B cell (primary cell): ENCODE results near the gene SAMM50. TPM values are rescaled to one million over a fixed set of nuclear protein-coding genes. Genes with fewer than 3 reads are reported as not detected.

Experiments
- ATAC-seq: fragments of 200-7000 bp; cut with Tn5 transposase; one replicate; pipeline ENCODE4 v1.10.0; 2021; ENCODE audit warnings: low read depth, mild to moderate bottlenecking, moderate number of reproducible peaks, moderate library complexity
- CTCF ChIA-PET: fragments of 350-600 bp; sonication (Branson Sonifier 250); formaldehyde crosslinking; loops from one replicate; lab custom pipeline; 2021; ENCODE audit warnings: antibody characterized with exemption, inconsistent platforms; lab: Charles Lee
- POLR2A ChIA-PET: fragments of 350-600 bp; sonication (Branson Sonifier 250); formaldehyde crosslinking; loops from one replicate; lab custom pipeline; 2021; ENCODE audit warnings: antibody characterized with exemption; lab: Charles Lee
- DNase-seq: peaks from one replicate; pipeline ENCODE4 v3.0.0; 2013
- H2AFZ ChIP-seq: 2 replicates; pipeline ENCODE4 v1.6.1; 2012; ENCODE audit warnings: mild to moderate bottlenecking, low read depth, low read length; ENCODE audit not compliant: insufficient read depth, poor library complexity, severe bottlenecking
- H3K27ac ChIP-seq, 2 donors: 1 replicate in 1 of 2; 2 replicates in 1 of 2; pipeline ENCODE4 v1.5.1; 2012 to 2013; ENCODE audit warnings: low read length in 2 of 2, mild to moderate bottlenecking in 2 of 2, moderate library complexity in 1 of 2
- H3K27me3 ChIP-seq, 4 experiments: fragments of 200-600 bp in 1 of 4; sonication (generic) in 1 of 4; replicated peaks in 1 of 4; 1 replicate in 2 of 4; 2 replicates in 2 of 4; pipeline versions ENCODE4 v1.6.1 to v1.7.0; 2013 to 2016; ENCODE audit warnings: low read length in 3 of 4, mild to moderate bottlenecking in 2 of 4, mixed read lengths in 1 of 4, moderate library complexity in 1 of 4; ENCODE audit not compliant: insufficient read depth in 4 of 4, control insufficient read depth in 3 of 4; ENCODE audit errors: control extremely low read depth in 1 of 4
- H3K36me3 ChIP-seq, 2 experiments: replicated peaks in 1 of 2; 1 replicate in 1 of 2; 2 replicates in 1 of 2; pipeline versions ENCODE4 v1.6.1 to v1.7.1; 2013; ENCODE audit warnings: low read length in 1 of 2; ENCODE audit not compliant: insufficient read depth in 2 of 2, control insufficient read depth in 1 of 2; ENCODE audit errors: control extremely low read depth in 1 of 2, extremely low read depth in 1 of 2
- H3K4me1 ChIP-seq, 2 donors: fragments of 200-600 bp in 1 of 2; sonication (generic) in 1 of 2; 1 replicate in 1 of 2; 2 replicates in 1 of 2; pipeline versions ENCODE4 v1.5.1 to v1.6.1; 2013 to 2017; ENCODE audit warnings: low read length in 2 of 2; ENCODE audit not compliant: control insufficient read depth in 2 of 2, insufficient read depth in 2 of 2
- H3K4me2 ChIP-seq: replicated peaks from 2 replicates; pipeline ENCODE3; 2012; ENCODE audit warnings: mild to moderate bottlenecking, low read depth, low read length; ENCODE audit not compliant: poor library complexity, severe bottlenecking
- H3K4me3 ChIP-seq, 5 experiments: fragments of 200-600 bp in 1 of 5; sonication (generic) in 1 of 5; 1 replicate in 3 of 5; 2 replicates in 2 of 5; pipeline versions ENCODE4 v1.5.1 to v1.7.0; 2011 to 2016; ENCODE audit warnings: low read length in 4 of 5, mild to moderate bottlenecking in 4 of 5, low read depth in 2 of 5, control low read depth in 1 of 5, moderate library complexity in 1 of 5; ENCODE audit not compliant: insufficient read depth in 1 of 5; ENCODE audit errors: control extremely low read depth in 1 of 5, extremely low read depth in 1 of 5
- H3K79me2 ChIP-seq: fragments of 200-600 bp; sonication (generic); one replicate; pipeline ENCODE4 v1.6.0; 2016; ENCODE audit warnings: low read length; ENCODE audit not compliant: control insufficient read depth, insufficient read depth
- H3K9ac ChIP-seq: fragments of 200-600 bp; sonication (generic); 2 replicates; pipeline ENCODE4 v1.6.1; 2017; ENCODE audit warnings: mild to moderate bottlenecking, low read length, moderate library complexity
- H3K9me3 ChIP-seq, 3 donors: one replicate each; pipeline versions ENCODE4 v1.6.1 to v1.7.1; 2013; ENCODE audit warnings: low read length in 2 of 3; ENCODE audit not compliant: control insufficient read depth in 2 of 3, insufficient read depth in 1 of 3; ENCODE audit errors: control extremely low read depth in 1 of 3
- H4K20me1 ChIP-seq: 2 replicates; pipeline ENCODE4 v1.6.0; 2012; ENCODE audit warnings: mild to moderate bottlenecking, low read length; ENCODE audit not compliant: insufficient read depth, control insufficient read depth, poor library complexity, severe bottlenecking
- H3K27ac Mint-ChIP-seq: one replicate; pipeline ENCODE4 v1.8.0; 2021; ENCODE audit warnings: mixed read lengths
- H3K27me3 Mint-ChIP-seq: one replicate; pipeline ENCODE4 v1.8.0; 2021; ENCODE audit warnings: mixed read lengths
- H3K4me1 Mint-ChIP-seq: one replicate; pipeline ENCODE4 v1.8.0; 2021; ENCODE audit warnings: mixed read lengths
- H3K4me3 Mint-ChIP-seq: one replicate; pipeline ENCODE4 v1.8.0; 2021; ENCODE audit warnings: mixed read lengths
- H3K9me3 Mint-ChIP-seq: one replicate; pipeline ENCODE4 v1.8.0; 2022; ENCODE audit warnings: mixed read lengths; ENCODE audit not compliant: insufficient read depth
- CTCF ChIP-seq: fragments of 200-600 bp; IDR thresholded peaks from one replicate; pipeline ENCODE4 v1.8.0; 2022; ENCODE audit warnings: antibody characterized with exemption, mild to moderate bottlenecking
- EZH2 ChIP-seq: IDR thresholded peaks from 2 replicates; pipeline ENCODE4 v1.6.1; 2012; ENCODE audit warnings: borderline replicate concordance, low read depth, mild to moderate bottlenecking, moderate library complexity, low read length; ENCODE audit not compliant: insufficient read depth, poor library complexity, severe bottlenecking
- WGBS: methylation state at CpG from one replicate; pipeline ENCODE4 v1.1.5; 2013; ENCODE audit warnings: missing lambda C conversion rate; ENCODE audit not compliant: insufficient coverage; 5-methylcytosine and 5-hydroxymethylcytosine counted together
- intact Hi-C: fragments of 100-400 bp; cut with micrococcal nuclease; formaldehyde crosslinking; loops from one replicate; pipeline ENCODE4 v1.10.0; 2022
- polyA plus RNA-seq: library from polyadenylated mRNA; depleted of rRNA; stranded (reverse); fragments of >200 nt; gene quantifications from 2 replicates; pipeline ENCODE4 v1.2.3, GENCODE V29; 2012
- total RNA-seq, 2 donors: library from RNA; stranded (reverse); fragments of 120-200 nt in 1 of 2; gene quantifications; 1 replicate in 1 of 2; 2 replicates in 1 of 2; pipeline versions ENCODE4 v1.2.3 to v1.2.4, GENCODE V29; 2013 to 2022

The SAMM50 gene
- total and polyA plus RNA-seq, 2 donors (not counting 1 experiment from before 2014, with no cell fraction given), result 18.8 to 43.2 TPM

- no peak for DNase-seq
- WGBS, result 49% methylated on average over 6 of the region's 21 CpGs
- Histone ChIP-seq H4K20me1 (peaks cover 27% of the 10 kb centered on the region), H3K4me3 (no peak overlapping the region), H3K27ac (no peak overlapping the region), H3K9ac (no peak overlapping the region), H3K36me3 (no peaks in the 10 kb centered on the region), H3K9me3 (no peaks in the 10 kb centered on the region), H3K27me3 (no peaks in the 10 kb centered on the region), H3K4me2 (peak overlapping the region; percentile 30), H3K79me2 (peaks cover 89% of the 10 kb centered on the region), H2AFZ (no peak overlapping the region), H3K4me1 (peaks cover 43 to 44% of the 10 kb centered on the region in 2 donors)
- Mint-ChIP-seq H3K4me1 (peaks cover 53% of the 10 kb centered on the region), H3K9me3 (no peaks in the 10 kb centered on the region), H3K27me3 (no peaks in the 10 kb centered on the region), H3K27ac (peak overlapping the region; percentile 41), H3K4me3 (no peak overlapping the region)
- no peak for TF ChIP-seq EZH2
- no peak for TF ChIP-seq CTCF
- intact Hi-C loops, result no loop called here
- POLR2A ChIA-PET, result no interaction called here
- CTCF ChIA-PET, result interaction anchor here (0.7 to 1.5 kb wide), 5 partner anchors 31 to 53 kb away, joined by 3 to 7 read pairs (median 3); no protein-coding TSS in a partner anchor
- no peak for ATAC-seq
These were observed 76.1 kb downstream of the SAMM50 start for GRCh38 chr22:44031158-44031952.

GRCh38 chr22:44032126-44032730 lies 77.0 kb downstream of the SAMM50 start:
- H4K20me1 ChIP-seq, result peaks cover 34% of the 10 kb centered on the region
- H3K9ac ChIP-seq, result no peak overlapping the region
- H3K27me3 ChIP-seq, result no peaks in the 10 kb centered on the region
- no peak overlapping the region for H3K4me2 ChIP-seq
- ChIA-PET POLR2A (no interaction called here), CTCF (interaction anchor here (0.7 to 1.9 kb wide), 5 partner anchors 32 to 50 kb away, joined by 3 to 8 read pairs (median 7); no protein-coding TSS in a partner anchor)
- H3K36me3 ChIP-seq, result no peaks in the 10 kb centered on the region
- no peak overlapping the region for H3K27ac ChIP-seq
- Mint-ChIP-seq H3K4me3 (no peak overlapping the region), H3K27me3 (no peaks in the 10 kb centered on the region), H3K9me3 (no peaks in the 10 kb centered on the region), H3K4me1 (peaks cover 45% of the 10 kb centered on the region), H3K27ac (no peak overlapping the region)
- no peaks in the 10 kb centered on the region for H3K9me3 ChIP-seq
- WGBS, result 97% methylated on average over 14 of the region's 14 CpGs
- ATAC-seq (no peak), DNase-seq (no peak)
- no peak overlapping the region for H2AFZ ChIP-seq
- peaks cover 35 to 37% of the 10 kb centered on the region in 2 donors for H3K4me1 ChIP-seq
- H3K4me3 ChIP-seq, result no peak overlapping the region
- TF ChIP-seq CTCF (no peak), EZH2 (no peak)
- peaks cover 93% of the 10 kb centered on the region for H3K79me2 ChIP-seq
- intact Hi-C loops, result no loop called here
